Stimulated activated CD8-positive, alpha-beta memory T cell treated with anti-CD3 and anti-CD28 coated beads, Interleukin-12 subunit alpha, Interleukin-12 subunit beta, amount 100 ng/mL, for 24 hours (primary cell): ENCODE measurements around the gene EFCAB14.
"Not testable (repeated sequence)": the region's sequence is repeated elsewhere in the genome, so short reads cannot be mapped to it uniquely, and the experiment has no call there.

Source experiments
- DNase-seq: peaks from one replicate; pipeline ENCODE4 v3.0.0-alpha.2; 2020; ENCODE audit errors: extremely low read depth

Gene EFCAB14

GRCh38 chr1:46721686-46722205, 2.8 kb upstream of the EFCAB14 start:
- no peak for DNase-seq

GRCh38 chr1:46721204-46721603, 2.3 kb upstream of the EFCAB14 start:
- no peak for DNase-seq

GRCh38 chr1:46720319-46720718, 1.4 kb upstream of the EFCAB14 start:
- not testable (repeated sequence) for DNase-seq

GRCh38 chr1:46719689-46720088, 775 bp upstream of the EFCAB14 start:
- DNase-seq, result no peak

- DNase-seq, result no peak
Measured at GRCh38 chr1:46718340-46718726, 581 bp downstream of the EFCAB14 start.

- no peak for DNase-seq
Measured at GRCh38 chr1:46717654-46718053, 1.3 kb downstream of the EFCAB14 start.

GRCh38 chr1:46714976-46715375, 3.9 kb downstream of the EFCAB14 start:
- DNase-seq, result no peak

GRCh38 chr1:46708121-46708520, 10.8 kb downstream of the EFCAB14 start:
- no peak for DNase-seq

GRCh38 chr1:46705408-46705807, 13.5 kb downstream of the EFCAB14 start:
- no peak for DNase-seq

GRCh38 chr1:46703927-46704641, 14.8 kb downstream of the EFCAB14 start:
- no peak for DNase-seq

GRCh38 chr1:46699666-46700065, 19.2 kb downstream of the EFCAB14 start:
- DNase-seq, result no peak

- no peak for DNase-seq
Measured at GRCh38 chr1:46697053-46697452, 21.9 kb downstream of the EFCAB14 start.

- not testable (repeated sequence) for DNase-seq
Measured at GRCh38 chr1:46694676-46695075, 24.2 kb downstream of the EFCAB14 start.

GRCh38 chr1:46692811-46693770, 25.8 kb downstream of the EFCAB14 start:
- DNase-seq, result no peak

- no peak for DNase-seq
Measured at GRCh38 chr1:46691997-46692790, 26.7 kb downstream of the EFCAB14 start.

GRCh38 chr1:46690931-46691421, 27.9 kb downstream of the EFCAB14 start:
- DNase-seq, result no peak

- DNase-seq, result no peak
Measured at GRCh38 chr1:46689897-46690296, 29.0 kb downstream of the EFCAB14 start.

GRCh38 chr1:46689356-46689755, 29.6 kb downstream of the EFCAB14 start:
- no peak for DNase-seq

- DNase-seq, result no peak
Measured at GRCh38 chr1:46687921-46688509, 30.9 kb downstream of the EFCAB14 start.

GRCh38 chr1:46687093-46687659, 31.7 kb downstream of the EFCAB14 start:
- no peak for DNase-seq

GRCh38 chr1:46686255-46686654, 32.7 kb downstream of the EFCAB14 start:
- DNase-seq, result no peak
